ENCODE results near the gene NF2.

Gene NF2

GRCh38 chr22:29660021-29660420 lies 56.6 kb downstream of the NF2 start:
- TF ChIP-seq, protein P1, sequence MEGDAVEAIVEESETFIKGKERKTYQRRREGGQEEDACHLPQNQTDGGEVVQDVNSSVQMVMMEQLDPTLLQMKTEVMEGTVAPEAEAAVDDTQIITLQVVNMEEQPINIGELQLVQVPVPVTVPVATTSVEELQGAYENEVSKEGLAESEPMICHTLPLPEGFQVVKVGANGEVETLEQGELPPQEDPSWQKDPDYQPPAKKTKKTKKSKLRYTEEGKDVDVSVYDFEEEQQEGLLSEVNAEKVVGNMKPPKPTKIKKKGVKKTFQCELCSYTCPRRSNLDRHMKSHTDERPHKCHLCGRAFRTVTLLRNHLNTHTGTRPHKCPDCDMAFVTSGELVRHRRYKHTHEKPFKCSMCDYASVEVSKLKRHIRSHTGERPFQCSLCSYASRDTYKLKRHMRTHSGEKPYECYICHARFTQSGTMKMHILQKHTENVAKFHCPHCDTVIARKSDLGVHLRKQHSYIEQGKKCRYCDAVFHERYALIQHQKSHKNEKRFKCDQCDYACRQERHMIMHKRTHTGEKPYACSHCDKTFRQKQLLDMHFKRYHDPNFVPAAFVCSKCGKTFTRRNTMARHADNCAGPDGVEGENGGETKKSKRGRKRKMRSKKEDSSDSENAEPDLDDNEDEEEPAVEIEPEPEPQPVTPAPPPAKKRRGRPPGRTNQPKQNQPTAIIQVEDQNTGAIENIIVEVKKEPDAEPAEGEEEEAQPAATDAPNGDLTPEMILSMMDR (IDR thresholded peaks at IDR 0.05), result no peak
- no peak for DNase-seq
- Mint-ChIP-seq H3K27ac (no peak overlapping the region), H3K4me1 (peaks cover 12% of the 10 kb centered on the region), H3K27me3 (ENCODE audit: low read depth, poor library complexity) (peaks cover 11% of the 10 kb centered on the region), H3K4me3 (no peak overlapping the region), H3K9me3 (no peaks in the 10 kb centered on the region), H3K36me3 (ENCODE audit: low read depth) (peaks cover 59% of the 10 kb centered on the region)

DNA sequence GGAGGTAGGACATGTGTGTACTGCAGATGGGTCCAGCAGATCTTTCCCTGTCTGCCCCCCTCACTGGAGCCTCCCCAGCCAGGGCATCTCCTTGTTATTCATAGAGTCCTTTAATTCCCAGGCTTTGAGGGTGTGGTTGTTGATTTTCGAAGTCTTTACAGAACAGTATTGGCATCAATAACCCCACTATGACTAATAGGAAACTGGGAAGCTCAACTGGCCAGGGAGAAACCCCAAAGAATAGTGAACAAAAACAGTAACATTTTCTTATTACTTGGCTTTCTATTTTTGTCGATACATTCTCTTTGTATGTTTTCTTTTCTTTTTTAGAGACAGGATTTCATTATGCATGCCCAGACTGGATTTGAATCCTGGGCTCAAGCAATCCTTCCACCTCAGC lies 57.9 kb downstream of the NF2 start:
- DNase-seq, result no peak
- no peak overlapping the region for H3K4me3 Mint-ChIP-seq
- H3K9me3 Mint-ChIP-seq, result no peaks in the 10 kb centered on the region
- H3K36me3 Mint-ChIP-seq (ENCODE audit: low read depth), result peaks cover 53% of the 10 kb centered on the region
- peaks cover 8% of the 10 kb centered on the region for H3K27me3 Mint-ChIP-seq (ENCODE audit: low read depth, poor library complexity)
- H3K4me1 Mint-ChIP-seq, result peaks cover 5% of the 10 kb centered on the region
- TF ChIP-seq, protein P1 (IDR thresholded peaks at IDR 0.05), result no peak
- peak overlapping the region; percentile 54 for H3K27ac Mint-ChIP-seq

DNA sequence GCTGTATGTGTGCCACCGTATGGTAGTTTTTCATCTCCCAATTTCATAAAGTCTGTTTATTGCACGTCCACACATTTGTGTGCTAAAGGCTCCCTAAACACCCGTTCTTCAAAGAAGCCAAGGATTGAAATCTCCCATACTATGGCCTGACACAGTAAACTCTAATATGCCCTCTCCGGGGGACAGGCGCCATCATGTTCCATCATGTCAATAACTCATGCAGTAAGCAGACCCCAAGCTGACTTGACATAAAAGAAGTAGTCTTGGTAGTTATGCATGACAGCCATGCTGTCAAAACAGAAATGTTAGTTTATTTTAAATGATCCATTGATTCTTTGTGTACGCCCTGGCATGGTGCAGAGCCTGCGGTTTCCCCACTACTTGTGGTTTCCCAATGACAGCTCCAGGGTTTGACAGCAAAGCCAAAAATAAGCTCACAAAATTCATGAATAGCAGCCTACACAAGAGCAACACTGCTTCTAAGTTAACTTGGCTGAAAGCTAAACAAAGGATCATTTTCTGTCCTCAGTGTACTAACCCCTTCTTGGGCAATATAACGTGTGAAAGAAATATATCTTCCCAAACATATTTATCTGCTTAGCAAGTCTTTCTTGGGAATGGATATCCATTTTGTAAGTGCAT lies 59.9 kb downstream of the NF2 start:
- H3K9me3 Mint-ChIP-seq, result no peaks in the 10 kb centered on the region
- no peak for DNase-seq
- H3K27ac Mint-ChIP-seq, result no peak overlapping the region
- peaks cover 5% of the 10 kb centered on the region for H3K27me3 Mint-ChIP-seq (ENCODE audit: low read depth, poor library complexity)
- H3K4me3 Mint-ChIP-seq, result no peak overlapping the region
- peaks cover 45% of the 10 kb centered on the region for H3K36me3 Mint-ChIP-seq (ENCODE audit: low read depth)
- peaks cover 5% of the 10 kb centered on the region for H3K4me1 Mint-ChIP-seq
- TF ChIP-seq, protein P1 (IDR thresholded peaks at IDR 0.05), result no peak

DNA sequence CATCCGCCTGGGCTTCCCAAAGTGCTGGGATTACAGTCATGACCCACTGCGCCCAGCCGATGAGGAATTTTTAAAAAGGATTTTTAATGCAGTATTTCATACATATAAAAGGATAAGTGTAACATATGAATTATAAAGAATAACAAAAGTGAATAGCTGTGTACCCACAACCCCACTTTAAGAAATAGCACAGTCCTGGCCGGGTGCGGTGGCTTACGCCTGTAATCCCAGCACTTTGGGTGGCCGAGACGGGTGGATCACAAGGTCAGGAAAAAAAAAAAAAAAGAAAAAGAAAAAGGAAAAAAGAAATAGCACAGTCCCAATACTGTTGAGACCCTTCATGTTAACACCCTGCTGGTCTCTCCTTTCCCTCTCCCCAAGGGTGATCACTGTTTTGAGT lies 62.1 kb downstream of the NF2 start:
- no peaks in the 10 kb centered on the region for H3K9me3 Mint-ChIP-seq
- peaks cover 5% of the 10 kb centered on the region for H3K27me3 Mint-ChIP-seq (ENCODE audit: low read depth, poor library complexity)
- peaks cover 10% of the 10 kb centered on the region for H3K4me1 Mint-ChIP-seq
- H3K36me3 Mint-ChIP-seq (ENCODE audit: low read depth), result peaks cover 51% of the 10 kb centered on the region
- DNase-seq, result no peak
- TF ChIP-seq, protein P1 (IDR thresholded peaks at IDR 0.05), result no peak
- H3K4me3 Mint-ChIP-seq, result no peak overlapping the region
- H3K27ac Mint-ChIP-seq, result no peak overlapping the region

- DNase-seq, result no peak
- Mint-ChIP-seq H3K9me3 (no peaks in the 10 kb centered on the region), H3K36me3 (ENCODE audit: low read depth) (peaks cover 50% of the 10 kb centered on the region), H3K27ac (no peak overlapping the region), H3K27me3 (ENCODE audit: low read depth, poor library complexity) (peaks cover 4% of the 10 kb centered on the region), H3K4me1 (peaks cover 11% of the 10 kb centered on the region), H3K4me3 (no peak overlapping the region)
- TF ChIP-seq, protein P1 (IDR thresholded peaks at IDR 0.05), result no peak
Measured at GRCh38 chr22:29668673-29669072, 65.2 kb downstream of the NF2 start.

- H3K36me3 Mint-ChIP-seq (ENCODE audit: low read depth), result peaks cover 55% of the 10 kb centered on the region
- no peaks in the 10 kb centered on the region for H3K9me3 Mint-ChIP-seq
Measured at GRCh38 chr22:29670626-29671025, 67.2 kb downstream of the NF2 start.

More at GRCh38 chr22:29670626-29671025, 67.2 kb downstream of the NF2 start:
- TF ChIP-seq, protein P1 (IDR thresholded peaks at IDR 0.05), result no peak
- Mint-ChIP-seq H3K27ac (no peak overlapping the region), H3K4me3 (no peak overlapping the region), H3K27me3 (ENCODE audit: low read depth, poor library complexity) (peaks cover 3% of the 10 kb centered on the region), H3K4me1 (peaks cover 11% of the 10 kb centered on the region)
- DNase-seq, result no peak
